ENCODE results near the gene TBRG4. TPM values are rescaled to one million over a fixed set of nuclear protein-coding genes. Genes with fewer than 3 reads are reported as not detected.

The TBRG4 gene
- polyA plus RNA-seq, 1 donor from 2014 or later: 52.8 TPM

DNA sequence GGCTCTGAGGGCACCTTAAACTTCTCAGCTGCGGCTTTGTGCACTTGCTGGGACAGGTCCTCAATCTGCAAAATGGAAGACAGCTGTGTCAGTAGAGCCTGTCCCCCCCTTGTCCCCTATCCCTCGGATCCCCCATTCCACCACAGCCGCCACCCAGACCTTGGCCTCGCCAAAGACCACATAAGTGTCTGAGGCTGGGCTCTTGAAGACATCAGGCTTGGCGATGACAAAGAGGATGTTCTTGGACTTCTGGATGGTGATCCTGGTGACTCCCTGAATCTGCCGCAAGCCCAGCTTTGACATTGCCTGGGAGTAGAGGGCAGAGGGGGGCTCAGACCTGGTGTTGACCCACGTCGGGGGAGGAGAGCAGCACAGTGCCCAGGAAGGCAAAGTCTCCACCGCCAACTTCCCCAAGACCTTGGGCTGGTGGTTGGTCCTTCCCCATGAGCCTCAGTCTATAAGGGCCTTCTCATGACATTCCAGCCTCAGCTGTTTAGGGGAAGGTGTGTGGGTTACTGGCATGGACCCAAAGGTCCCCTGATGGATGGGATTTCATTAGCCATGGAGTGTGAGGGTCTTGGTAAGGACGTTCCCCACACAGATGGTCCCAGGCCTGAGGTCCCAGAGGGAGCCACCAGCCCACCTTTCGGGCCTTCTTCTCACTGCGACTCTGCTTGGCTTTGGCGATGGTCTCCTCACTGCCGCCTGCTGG lies 30.4 kb downstream of the TBRG4 start:
- H3K9ac ChIP-seq (ENCODE audit: low read length): no peak overlapping the region
- H4K20me1 ChIP-seq (ENCODE audit: insufficient read depth): no peaks in the 10 kb centered on the region
- H3K27me3 ChIP-seq (ENCODE audit: insufficient read depth, low read depth, low read length): no peaks in the 10 kb centered on the region
- H3F3A ChIP-seq (ENCODE audit: insufficient read depth, low read length, poor library complexity, severe bottlenecking): no peaks in the 10 kb centered on the region
- no peak overlapping the region for H3K4me3 ChIP-seq (ENCODE audit: low read length)
- no peak overlapping the region for H3K4me2 ChIP-seq (ENCODE audit: low read length)
- no peaks in the 10 kb centered on the region for H3K9me3 ChIP-seq (ENCODE audit: low read length)
- H3K9me2 ChIP-seq (ENCODE audit: insufficient read depth, low read length): no peaks in the 10 kb centered on the region
- peaks cover 3% of the 10 kb centered on the region for H3K36me3 ChIP-seq (ENCODE audit: insufficient read depth, low read length)
- no peak overlapping the region for H3K27ac ChIP-seq (ENCODE audit: low read length)
- no peak overlapping the region for H2AFZ ChIP-seq (ENCODE audit: low read depth, low read length)
- no peaks in the 10 kb centered on the region for H3K79me2 ChIP-seq (replicated peaks; ENCODE audit: insufficient read depth, low read length)
- peak; percentile 17 for TF ChIP-seq POLR2AphosphoS5 (IDR thresholded peaks at IDR 0.05)
- no peak for TF ChIP-seq TAF1 (IDR thresholded peaks at IDR 0.05; ENCODE audit: low read depth)

DNA sequence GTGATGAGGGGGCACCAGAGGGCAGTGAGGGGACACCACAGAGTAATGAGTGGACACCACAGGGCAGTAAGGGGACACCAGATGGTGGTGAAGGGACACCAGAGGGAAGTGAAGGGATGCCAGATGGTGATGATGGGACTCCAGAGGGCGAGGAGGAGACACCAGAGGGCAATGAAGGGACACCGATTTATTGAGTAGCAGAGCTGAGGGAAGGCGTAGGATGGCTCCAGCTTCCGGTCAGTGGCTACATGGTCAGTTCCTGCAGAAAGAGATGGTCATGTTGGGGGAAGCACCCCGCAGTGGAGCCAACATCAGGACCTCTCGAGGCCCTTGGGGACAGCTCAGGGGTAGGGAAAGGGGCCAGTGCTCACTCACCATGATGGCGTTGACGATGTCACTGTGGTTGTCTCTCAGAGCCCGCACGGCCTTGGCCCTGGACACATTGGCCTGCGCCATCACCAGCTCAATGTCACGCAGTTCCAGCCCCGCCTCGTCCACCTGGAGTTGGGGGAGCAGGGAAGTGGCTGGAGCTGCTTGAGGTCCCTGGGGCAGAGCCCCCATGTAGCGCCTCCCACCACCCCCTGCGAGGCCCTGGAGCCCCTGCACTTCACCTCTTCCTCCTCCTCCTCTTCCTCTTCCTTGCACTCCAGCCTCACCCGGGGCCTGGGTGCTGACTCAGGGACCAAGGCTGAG lies 31.1 kb downstream of the TBRG4 start:
- no peak overlapping the region for H3K4me2 ChIP-seq (ENCODE audit: low read length)
- H3K27ac ChIP-seq (ENCODE audit: low read length): no peak overlapping the region
- TF ChIP-seq EP300 (conservative IDR thresholded peaks at IDR 0.05; ENCODE audit: poor library complexity, severe bottlenecking) (no peak), TAF1 (IDR thresholded peaks at IDR 0.05; ENCODE audit: low read depth) (no peak), RAD21 (conservative IDR thresholded peaks at IDR 0.05) (no peak)
- TF ChIP-seq, protein P1, sequence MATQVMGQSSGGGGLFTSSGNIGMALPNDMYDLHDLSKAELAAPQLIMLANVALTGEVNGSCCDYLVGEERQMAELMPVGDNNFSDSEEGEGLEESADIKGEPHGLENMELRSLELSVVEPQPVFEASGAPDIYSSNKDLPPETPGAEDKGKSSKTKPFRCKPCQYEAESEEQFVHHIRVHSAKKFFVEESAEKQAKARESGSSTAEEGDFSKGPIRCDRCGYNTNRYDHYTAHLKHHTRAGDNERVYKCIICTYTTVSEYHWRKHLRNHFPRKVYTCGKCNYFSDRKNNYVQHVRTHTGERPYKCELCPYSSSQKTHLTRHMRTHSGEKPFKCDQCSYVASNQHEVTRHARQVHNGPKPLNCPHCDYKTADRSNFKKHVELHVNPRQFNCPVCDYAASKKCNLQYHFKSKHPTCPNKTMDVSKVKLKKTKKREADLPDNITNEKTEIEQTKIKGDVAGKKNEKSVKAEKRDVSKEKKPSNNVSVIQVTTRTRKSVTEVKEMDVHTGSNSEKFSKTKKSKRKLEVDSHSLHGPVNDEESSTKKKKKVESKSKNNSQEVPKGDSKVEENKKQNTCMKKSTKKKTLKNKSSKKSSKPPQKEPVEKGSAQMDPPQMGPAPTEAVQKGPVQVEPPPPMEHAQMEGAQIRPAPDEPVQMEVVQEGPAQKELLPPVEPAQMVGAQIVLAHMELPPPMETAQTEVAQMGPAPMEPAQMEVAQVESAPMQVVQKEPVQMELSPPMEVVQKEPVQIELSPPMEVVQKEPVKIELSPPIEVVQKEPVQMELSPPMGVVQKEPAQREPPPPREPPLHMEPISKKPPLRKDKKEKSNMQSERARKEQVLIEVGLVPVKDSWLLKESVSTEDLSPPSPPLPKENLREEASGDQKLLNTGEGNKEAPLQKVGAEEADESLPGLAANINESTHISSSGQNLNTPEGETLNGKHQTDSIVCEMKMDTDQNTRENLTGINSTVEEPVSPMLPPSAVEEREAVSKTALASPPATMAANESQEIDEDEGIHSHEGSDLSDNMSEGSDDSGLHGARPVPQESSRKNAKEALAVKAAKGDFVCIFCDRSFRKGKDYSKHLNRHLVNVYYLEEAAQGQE (IDR thresholded peaks at IDR 0.05; ENCODE audit: borderline replicate concordance): no peak
- H3K9me2 ChIP-seq (ENCODE audit: insufficient read depth, low read length): no peaks in the 10 kb centered on the region
- H3F3A ChIP-seq (ENCODE audit: insufficient read depth, low read length, poor library complexity, severe bottlenecking): no peaks in the 10 kb centered on the region
- H3K4me3 ChIP-seq (ENCODE audit: low read length): no peak overlapping the region
- H3K36me3 ChIP-seq (ENCODE audit: insufficient read depth, low read length): peaks cover 3% of the 10 kb centered on the region
- no peak overlapping the region for H2AFZ ChIP-seq (ENCODE audit: low read depth, low read length)
- H3K27me3 ChIP-seq (ENCODE audit: insufficient read depth, low read depth, low read length): no peaks in the 10 kb centered on the region
- no peaks in the 10 kb centered on the region for H3K79me2 ChIP-seq (replicated peaks; ENCODE audit: insufficient read depth, low read length)
- no peaks in the 10 kb centered on the region for H4K20me1 ChIP-seq (ENCODE audit: insufficient read depth)
- H3K9ac ChIP-seq (ENCODE audit: low read length): no peak overlapping the region
- H3K9me3 ChIP-seq (ENCODE audit: low read length): no peaks in the 10 kb centered on the region

DNA sequence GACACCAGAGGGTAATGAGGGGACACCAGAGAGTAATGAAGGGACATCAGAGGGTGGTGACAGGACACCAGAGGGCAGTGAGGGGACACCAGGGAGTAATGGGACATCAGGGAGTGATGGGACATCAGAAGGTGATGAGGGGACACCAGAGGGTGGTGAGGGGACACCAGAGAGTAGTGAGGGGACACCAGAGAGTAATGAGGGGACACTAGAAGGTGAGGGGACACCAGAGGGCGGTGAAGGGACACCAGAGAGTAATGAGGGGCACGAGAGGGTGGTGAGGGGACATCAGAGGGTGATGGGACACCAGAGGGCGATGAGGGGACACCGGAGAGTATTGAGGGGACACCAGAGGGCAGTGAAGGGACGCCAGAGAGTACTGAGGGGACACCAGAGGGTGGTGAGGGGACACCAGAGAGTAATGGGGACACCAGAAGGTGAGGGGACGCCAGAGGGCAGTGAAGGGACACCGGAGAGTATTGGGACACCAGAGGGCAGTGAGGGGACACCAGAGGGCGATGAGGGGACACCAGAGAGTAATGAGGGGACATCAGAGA lies 33.3 kb downstream of the TBRG4 start:
- no peak overlapping the region for H3K27ac ChIP-seq (ENCODE audit: low read length)
- no peak overlapping the region for H2AFZ ChIP-seq (ENCODE audit: low read depth, low read length)
- no peak overlapping the region for H3K4me3 ChIP-seq (ENCODE audit: low read length)
- no peaks in the 10 kb centered on the region for H3K9me3 ChIP-seq (ENCODE audit: low read length)
- no peak overlapping the region for H3K4me2 ChIP-seq (ENCODE audit: low read length)
- H3K9ac ChIP-seq (ENCODE audit: low read length): no peak overlapping the region
- H3K27me3 ChIP-seq (ENCODE audit: insufficient read depth, low read depth, low read length): no peaks in the 10 kb centered on the region
- no peaks in the 10 kb centered on the region for H3K9me2 ChIP-seq (ENCODE audit: insufficient read depth, low read length)
- TF ChIP-seq SMC3 (conservative IDR thresholded peaks at IDR 0.05; ENCODE audit: poor library complexity) (peak; percentile 28), POLR2AphosphoS5 (IDR thresholded peaks at IDR 0.05) (no peak)
- H4K20me1 ChIP-seq (ENCODE audit: insufficient read depth): no peaks in the 10 kb centered on the region
- H3K36me3 ChIP-seq (ENCODE audit: insufficient read depth, low read length): peaks cover 3% of the 10 kb centered on the region
- no peaks in the 10 kb centered on the region for H3F3A ChIP-seq (ENCODE audit: insufficient read depth, low read length, poor library complexity, severe bottlenecking)
- no peaks in the 10 kb centered on the region for H3K79me2 ChIP-seq (replicated peaks; ENCODE audit: insufficient read depth, low read length)
